Aorta (tissue), 5 donors: ENCODE results near the gene PTPRD. TPM values are rescaled to one million over a fixed set of nuclear protein-coding genes. Genes with fewer than 3 reads are reported as not detected.

ENCODE experiments used
- ATAC-seq: fragments of 200-7000 bp; cut with Tn5 transposase; one replicate; pipeline ENCODE4 v1.9.1; 2022; ENCODE audit warnings: moderate library complexity; ENCODE audit not compliant: low FRiP score
- DNase-seq, 2 donors: peaks; one replicate each; pipeline ENCODE4 v3.0.0-alpha.2; 2020
- H3K27ac ChIP-seq, 2 donors: one replicate each; pipeline ENCODE4 v1.5.1; 2013; ENCODE audit warnings: low read length in 2 of 2, mild to moderate bottlenecking in 2 of 2, moderate library complexity in 2 of 2, control low read depth in 1 of 2, inconsistent platforms in 1 of 2, low read depth in 1 of 2
- H3K27me3 ChIP-seq, 2 donors: one replicate each; pipeline ENCODE4 v1.6.1; 2013; ENCODE audit warnings: control low read depth in 1 of 2, low read length in 1 of 2, mild to moderate bottlenecking in 1 of 2, moderate library complexity in 1 of 2; ENCODE audit not compliant: insufficient read depth in 2 of 2, control insufficient read depth in 1 of 2
- H3K36me3 ChIP-seq, 2 donors: one replicate each; pipeline ENCODE4 v1.6.1; 2013; ENCODE audit warnings: control low read depth in 1 of 2, low read length in 1 of 2, mild to moderate bottlenecking in 1 of 2; ENCODE audit not compliant: insufficient read depth in 2 of 2, control insufficient read depth in 1 of 2
- H3K4me1 ChIP-seq, 2 donors: one replicate each; pipeline ENCODE4 v1.6.1; 2013; ENCODE audit warnings: low read length in 2 of 2, control low read depth in 1 of 2, mild to moderate bottlenecking in 1 of 2, moderate library complexity in 1 of 2; ENCODE audit not compliant: insufficient read depth in 2 of 2, control insufficient read depth in 1 of 2
- H3K4me3 ChIP-seq, 2 donors: one replicate each; pipeline ENCODE4 v1.5.1; 2013; ENCODE audit warnings: low read length in 2 of 2, control low read depth in 1 of 2, mild to moderate bottlenecking in 1 of 2
- H3K9me3 ChIP-seq: one replicate; pipeline ENCODE4 v1.6.1; 2013; ENCODE audit warnings: mild to moderate bottlenecking, low read length; ENCODE audit not compliant: control insufficient read depth
- WGBS, 2 donors: extraction: QIAGEN DNeasy Blood & Tissue Kit; methylation state at CpG; one replicate each; pipeline ENCODE4 v1.1.7; 2013; 5-methylcytosine and 5-hydroxymethylcytosine counted together
- intact Hi-C, 2 donors: fragments of 100-400 bp; cut with DNase I; formaldehyde crosslinking; loops; one replicate each; pipeline versions ENCODE4 v1.14.2 to v1.15.0; 2022
- polyA plus RNA-seq, 2 donors: library from polyadenylated mRNA; stranded (reverse); fragments of 200-250 nt; gene quantifications; one replicate each; pipeline ENCODE4 v1.2.3, GENCODE V29; 2013
- total RNA-seq, 2 donors: library from RNA; stranded (reverse); fragmentation: NEBNext Ultra II Directional; extraction: Animal tissue kit (Norgen Biotek cat#: 25700); gene quantifications; one replicate each; pipeline ENCODE4 v1.2.1, GENCODE V29; 2021
- donor health status: healthy with polysubstance abuse.
- donor health status: Bipolar disorder and iron deficiency.
- donor health status: DM: no; HTN: no; CAD: no.
- donor health status: DM: no; HTN: no; CAD: no.
- donor health status: DM: yes; HTN: yes; CAD: no.

Gene PTPRD
- total and polyA plus RNA-seq, 4 donors, result 1.5 to 92.0 (median 29.4) TPM

- Histone ChIP-seq H3K27me3 (no peaks in the 10 kb centered on the region), H3K4me1 (no peaks in the 10 kb centered on the region), H3K4me3 (no peak overlapping the region), H3K9me3 (no peaks in the 10 kb centered on the region), H3K36me3 (no peaks in the 10 kb centered on the region), H3K27ac (no peak overlapping the region)
- DNase-seq (no peak), ATAC-seq (no peak)
- WGBS, 2 donors, result 53 to 70% methylated on average over 2 of the region's 2 CpGs
- intact Hi-C loops, result no loop called here
These were observed 1796.4 kb downstream of the PTPRD start for GRCh38 chr9:8816361-8816760.

GRCh38 chr9:8815931-8816330 is 1796.9 kb downstream of the PTPRD start:
- 93 to 97% methylated on average over 1 of the region's 1 CpG for WGBS, 2 donors
- H3K4me1 ChIP-seq, result no peaks in the 10 kb centered on the region
- no peaks in the 10 kb centered on the region for H3K36me3 ChIP-seq
- DNase-seq, result no peak
- no peaks in the 10 kb centered on the region for H3K9me3 ChIP-seq
- H3K27me3 ChIP-seq, result no peaks in the 10 kb centered on the region
- intact Hi-C loops, result no loop called here
- ATAC-seq, result no peak
- H3K4me3 ChIP-seq, result no peak overlapping the region
- no peak overlapping the region for H3K27ac ChIP-seq

DNA sequence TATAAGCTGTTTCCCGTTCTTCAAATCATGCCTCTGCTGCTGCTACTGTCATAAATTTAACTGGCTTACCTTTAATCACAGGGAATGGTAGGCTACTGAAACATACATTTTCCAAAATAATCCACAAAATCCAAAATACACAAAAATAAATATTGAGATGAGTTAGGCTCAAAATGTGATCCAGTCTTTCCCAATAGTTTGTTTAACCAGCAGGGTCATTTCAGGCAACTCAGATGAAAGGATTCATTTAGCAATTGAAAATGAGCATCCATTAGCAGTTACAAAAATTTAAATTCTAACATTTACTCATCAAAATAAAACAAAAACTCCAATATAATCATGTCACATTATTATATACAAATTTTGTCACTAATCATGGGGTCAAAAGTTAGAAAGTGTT is 1797.6 kb downstream of the PTPRD start:
- intact Hi-C loops, result no loop called here
- H3K9me3 ChIP-seq, result no peaks in the 10 kb centered on the region
- no peak overlapping the region for H3K27ac ChIP-seq
- no peaks in the 10 kb centered on the region for H3K4me1 ChIP-seq
- no peak for ATAC-seq
- no peaks in the 10 kb centered on the region for H3K27me3 ChIP-seq
- no peak for DNase-seq
- no peak overlapping the region for H3K4me3 ChIP-seq
- no peaks in the 10 kb centered on the region for H3K36me3 ChIP-seq
- 95 to 100% methylated on average over 1 of the region's 1 CpG for WGBS, 2 donors

GRCh38 chr9:8812888-8813287 is 1799.9 kb downstream of the PTPRD start:
- ATAC-seq (no peak), DNase-seq (no peak)
- intact Hi-C loops, result no loop called here
- no peak overlapping the region for H3K27ac ChIP-seq
- 69 to 76% methylated on average over 6 of the region's 6 CpGs for WGBS, 2 donors
- no peaks in the 10 kb centered on the region for H3K9me3 ChIP-seq
- H3K4me1 ChIP-seq, result no peaks in the 10 kb centered on the region
- no peaks in the 10 kb centered on the region for H3K27me3 ChIP-seq
- H3K36me3 ChIP-seq, result no peaks in the 10 kb centered on the region
- no peak overlapping the region for H3K4me3 ChIP-seq

DNA sequence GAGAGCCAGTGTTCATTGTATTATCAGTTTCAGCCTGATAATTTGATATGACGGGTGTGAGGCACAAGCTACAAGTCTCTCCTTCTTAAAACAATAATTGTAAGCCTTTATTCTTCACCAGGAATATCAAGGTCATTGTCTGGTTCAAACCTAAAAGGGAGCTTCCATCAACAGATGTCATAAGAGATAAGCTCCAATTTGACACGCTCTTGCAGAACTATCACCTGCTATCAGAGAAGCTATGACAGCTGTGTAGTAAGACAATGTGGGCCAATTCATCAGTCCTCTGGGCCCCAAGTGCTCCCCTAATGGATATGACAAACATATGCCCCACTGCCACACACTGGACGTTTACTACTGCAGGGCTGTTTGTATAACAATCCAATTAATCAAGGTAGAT is 1803.1 kb downstream of the PTPRD start:
- Histone ChIP-seq H3K27me3 (no peaks in the 10 kb centered on the region), H3K4me1 (no peaks in the 10 kb centered on the region), H3K27ac (no peak overlapping the region), H3K9me3 (no peaks in the 10 kb centered on the region), H3K36me3 (no peaks in the 10 kb centered on the region), H3K4me3 (no peak overlapping the region)
- WGBS, 2 donors, result 88% methylated on average over 3 of the region's 3 CpGs
- DNase-seq, result no peak
- no peak for ATAC-seq
- intact Hi-C loops, result no loop called here

DNA sequence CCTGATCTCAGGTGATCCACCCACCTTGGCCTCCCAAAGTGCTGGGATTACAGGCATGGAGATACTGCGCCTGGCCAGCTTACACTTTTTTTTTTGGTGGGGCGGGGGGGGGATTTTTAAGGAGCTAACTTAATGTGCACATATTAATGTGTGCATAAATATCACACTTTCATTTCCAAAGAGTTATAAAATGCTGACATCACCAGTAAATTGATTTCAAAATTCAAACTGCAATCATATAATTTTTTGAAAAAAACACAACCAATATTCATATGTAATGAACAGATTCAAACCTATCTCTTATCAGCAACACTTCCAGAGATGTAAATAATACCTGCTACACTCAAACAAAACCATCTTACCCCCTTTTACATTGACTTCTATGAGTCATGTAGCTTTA is 1806.7 kb downstream of the PTPRD start:
- WGBS, 2 donors, result 94 to 97% methylated on average over 2 of the region's 2 CpGs

GRCh38 chr9:8804613-8805012 is 1808.2 kb downstream of the PTPRD start:
- no peak for ATAC-seq
- DNase-seq, result no peak
- WGBS, 2 donors, result 89 to 90% methylated on average over 3 of the region's 3 CpGs
- Histone ChIP-seq H3K9me3 (no peaks in the 10 kb centered on the region), H3K4me1 (no peaks in the 10 kb centered on the region), H3K27ac (no peak overlapping the region), H3K27me3 (no peaks in the 10 kb centered on the region), H3K36me3 (no peaks in the 10 kb centered on the region), H3K4me3 (no peak overlapping the region)
- intact Hi-C loops, result no loop called here

More for the DNA sequence above, 1806.7 kb downstream of the PTPRD start:
- ATAC-seq (no peak), DNase-seq (no peak)
- H3K4me1 ChIP-seq, result no peaks in the 10 kb centered on the region
- intact Hi-C loops, result no loop called here
- no peaks in the 10 kb centered on the region for H3K27me3 ChIP-seq
- H3K4me3 ChIP-seq, result no peak overlapping the region
- no peaks in the 10 kb centered on the region for H3K36me3 ChIP-seq
- no peak overlapping the region for H3K27ac ChIP-seq
- H3K9me3 ChIP-seq, result no peaks in the 10 kb centered on the region

GRCh38 chr9:8802242-8802641 is 1810.6 kb downstream of the PTPRD start:
- ATAC-seq (no peak), DNase-seq (no peak)
- Histone ChIP-seq H3K27ac (no peak overlapping the region), H3K27me3 (no peaks in the 10 kb centered on the region), H3K4me1 (no peaks in the 10 kb centered on the region), H3K4me3 (no peak overlapping the region), H3K9me3 (no peaks in the 10 kb centered on the region), H3K36me3 (no peaks in the 10 kb centered on the region)
- 95 to 98% methylated on average over 4 of the region's 4 CpGs for WGBS, 2 donors
- intact Hi-C loops, result no loop called here

- Histone ChIP-seq H3K4me3 (no peak overlapping the region), H3K9me3 (no peaks in the 10 kb centered on the region), H3K27me3 (no peaks in the 10 kb centered on the region), H3K27ac (no peak overlapping the region), H3K36me3 (no peaks in the 10 kb centered on the region), H3K4me1 (no peaks in the 10 kb centered on the region)
- DNase-seq, result no peak
- 62 to 64% methylated on average over 3 of the region's 3 CpGs for WGBS, 2 donors
- ATAC-seq, result no peak
- intact Hi-C loops, result no loop called here
These were observed 1812.6 kb downstream of the PTPRD start for GRCh38 chr9:8800196-8800595.
